Erythroblast (primary cell): ENCODE results near the gene SCAP.

Experiments used
- GATA1 ChIP-seq: IDR thresholded peaks from 2 replicates; pipeline ENCODE4 v1.6.1; 2011; ENCODE audit warnings: low read depth, mild to moderate bottlenecking, control low read depth, low read length, moderate library complexity
- POLR2A ChIP-seq: IDR thresholded peaks from 2 replicates; pipeline ENCODE4 v1.6.1; 2011; ENCODE audit warnings: mild to moderate bottlenecking, low read length

GRCh38 chr3:47469616-47470015 lies 6.1 kb downstream of the SCAP start:
- no peak for TF ChIP-seq POLR2A
- TF ChIP-seq GATA1, result no peak
